RWPE2 (cell line): ENCODE data around the gene SENP1.
A peak's percentile ranks its signal among the peaks of the same experiment; 100 is the strongest.

Source experiments
- ATAC-seq: fragments of 200-7000 bp; cut with Tn5 transposase; 3 replicates; pipeline ENCODE4 v1.9.1; 2021; ENCODE audit warnings: low read depth
- DNase-seq: peaks from one replicate; pipeline ENCODE4 v3.0.0-alpha.2; 2020; ENCODE audit warnings: low spot score
- H3K27ac ChIP-seq: fragments of 450-650 bp; 2 replicates; pipeline ENCODE4 v1.5.1; 2017; ENCODE audit warnings: mild to moderate bottlenecking; ENCODE audit not compliant: poor library complexity, severe bottlenecking
- H3K27me3 ChIP-seq: fragments of 250-450 bp; sonication (Bioruptor Pico); 2 replicates; pipeline ENCODE4 v1.5.1; 2021; ENCODE audit warnings: mild to moderate bottlenecking, moderate library complexity; ENCODE audit not compliant: insufficient read depth, poor library complexity, severe bottlenecking
- H3K36me3 ChIP-seq: fragments of 250-450 bp; sonication (Bioruptor Pico); 2 replicates; pipeline ENCODE4 v1.5.1; 2020; ENCODE audit warnings: low read depth, mild to moderate bottlenecking, moderate library complexity
- H3K4me1 ChIP-seq: fragments of 250-450 bp; sonication (Bioruptor Pico); 2 replicates; pipeline ENCODE4 v1.5.1; 2021; ENCODE audit warnings: mild to moderate bottlenecking, moderate library complexity; ENCODE audit not compliant: insufficient read depth, poor library complexity, severe bottlenecking
- H3K4me3 ChIP-seq: fragments of 250-450 bp; sonication (Bioruptor Pico); 2 replicates; pipeline ENCODE4 v1.5.1; 2021; ENCODE audit warnings: mild to moderate bottlenecking, moderate library complexity; ENCODE audit not compliant: severe bottlenecking
- H3K9me3 ChIP-seq: fragments of 250-450 bp; sonication (Bioruptor Pico); 2 replicates; pipeline ENCODE4 v1.5.1; 2021; ENCODE audit warnings: mild to moderate bottlenecking, moderate library complexity; ENCODE audit not compliant: severe bottlenecking
- TF ChIP-seq, protein P1 (sequence below): fragments of 450-650 bp; IDR thresholded peaks from one replicate; pipeline ENCODE4 v1.5.1; 2017; ENCODE audit warnings: mild to moderate bottlenecking, moderate library complexity; ENCODE audit not compliant: poor library complexity, severe bottlenecking

The SENP1 gene

GRCh38 chr12:48122065-48122834, 16.4 kb upstream of the SENP1 start:
- no peak for ATAC-seq
- no peak overlapping the region for H3K4me3 ChIP-seq
- H3K9me3 ChIP-seq = no peaks in the 10 kb centered on the region
- H3K36me3 ChIP-seq = peaks cover 47% of the 10 kb centered on the region
- no peak overlapping the region for H3K27ac ChIP-seq
- peaks cover 3% of the 10 kb centered on the region for H3K4me1 ChIP-seq
- DNase-seq = no peak
- TF ChIP-seq, protein P1, sequence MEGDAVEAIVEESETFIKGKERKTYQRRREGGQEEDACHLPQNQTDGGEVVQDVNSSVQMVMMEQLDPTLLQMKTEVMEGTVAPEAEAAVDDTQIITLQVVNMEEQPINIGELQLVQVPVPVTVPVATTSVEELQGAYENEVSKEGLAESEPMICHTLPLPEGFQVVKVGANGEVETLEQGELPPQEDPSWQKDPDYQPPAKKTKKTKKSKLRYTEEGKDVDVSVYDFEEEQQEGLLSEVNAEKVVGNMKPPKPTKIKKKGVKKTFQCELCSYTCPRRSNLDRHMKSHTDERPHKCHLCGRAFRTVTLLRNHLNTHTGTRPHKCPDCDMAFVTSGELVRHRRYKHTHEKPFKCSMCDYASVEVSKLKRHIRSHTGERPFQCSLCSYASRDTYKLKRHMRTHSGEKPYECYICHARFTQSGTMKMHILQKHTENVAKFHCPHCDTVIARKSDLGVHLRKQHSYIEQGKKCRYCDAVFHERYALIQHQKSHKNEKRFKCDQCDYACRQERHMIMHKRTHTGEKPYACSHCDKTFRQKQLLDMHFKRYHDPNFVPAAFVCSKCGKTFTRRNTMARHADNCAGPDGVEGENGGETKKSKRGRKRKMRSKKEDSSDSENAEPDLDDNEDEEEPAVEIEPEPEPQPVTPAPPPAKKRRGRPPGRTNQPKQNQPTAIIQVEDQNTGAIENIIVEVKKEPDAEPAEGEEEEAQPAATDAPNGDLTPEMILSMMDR = no peak
- no peaks in the 10 kb centered on the region for H3K27me3 ChIP-seq

- peaks cover 3% of the 10 kb centered on the region for H3K4me1 ChIP-seq
- ATAC-seq = no peak
Measured at GRCh38 chr12:48121522-48121921, 15.6 kb upstream of the SENP1 start.

GRCh38 chr12:48119834-48120195, 13.9 kb upstream of the SENP1 start:
- no peak for ATAC-seq
- TF ChIP-seq, protein P1 = no peak
- peaks cover 3% of the 10 kb centered on the region for H3K4me1 ChIP-seq
- H3K27ac ChIP-seq = peak overlapping the region; percentile 20
- peaks cover 24% of the 10 kb centered on the region for H3K36me3 ChIP-seq
- H3K27me3 ChIP-seq = no peaks in the 10 kb centered on the region
- DNase-seq = no peak
- no peaks in the 10 kb centered on the region for H3K9me3 ChIP-seq
- peak overlapping the region; percentile 60 for H3K4me3 ChIP-seq

More at GRCh38 chr12:48121522-48121921, 15.6 kb upstream of the SENP1 start:
- Histone ChIP-seq H3K27ac (no peak overlapping the region), H3K36me3 (peaks cover 40% of the 10 kb centered on the region), H3K27me3 (no peaks in the 10 kb centered on the region), H3K4me3 (no peak overlapping the region), H3K9me3 (no peaks in the 10 kb centered on the region)
- DNase-seq = no peak
- TF ChIP-seq, protein P1 = no peak

DNA sequence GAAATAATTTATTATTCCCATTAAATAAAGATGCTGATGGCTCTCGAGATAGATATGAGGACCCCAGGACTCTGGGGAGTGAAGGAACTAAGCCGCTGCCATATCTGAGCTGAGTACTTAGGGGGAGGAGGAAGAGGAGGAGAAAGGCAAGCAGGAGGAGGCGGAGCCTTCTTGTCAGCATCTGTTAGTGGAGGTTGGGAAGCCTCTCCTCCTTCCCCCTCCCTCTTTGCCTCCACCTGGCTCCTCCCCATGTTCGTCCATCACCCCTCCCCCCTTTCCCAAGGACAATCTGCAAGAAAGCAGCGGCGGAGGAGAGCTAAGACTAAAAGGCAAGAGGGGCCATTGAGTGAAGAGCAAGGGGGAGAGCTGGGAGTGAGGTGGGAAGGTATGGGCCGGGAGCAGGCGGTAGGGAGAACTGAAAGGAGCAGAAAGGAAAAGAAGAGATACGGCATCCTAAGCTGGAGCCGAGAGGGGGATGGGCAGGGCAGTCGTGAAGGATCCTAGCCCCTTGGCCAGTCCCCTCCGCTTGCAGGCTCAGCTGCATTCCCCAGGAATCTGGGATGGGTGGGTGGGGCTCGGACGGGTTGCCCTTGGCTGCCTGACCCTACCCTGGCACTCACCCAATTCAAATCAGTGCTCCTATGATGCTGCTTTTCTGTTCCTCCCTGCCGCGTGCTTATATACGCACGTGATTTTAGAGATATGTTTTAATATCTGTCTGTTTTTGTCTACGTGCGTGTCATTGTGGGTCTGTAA, 13.4 kb upstream of the SENP1 start, which contains the start of gene PFKM:
PFKM (plus strand) TSS at position 287 of the 756 bp plus-strand sequence. CDS start 3,411 bp downstream, outside the sequence.
- TF ChIP-seq, protein P1 = no peak
- H3K4me3 ChIP-seq = peak within 1 kb of the TSS; percentile 60
- ATAC-seq (peak; percentile 99), DNase-seq (peak; percentile 80)
- peaks cover 20% of the 10 kb centered on the region for H3K36me3 ChIP-seq
- no peaks in the 10 kb centered on the region for H3K9me3 ChIP-seq
- H3K27ac ChIP-seq = peak within 1 kb of the TSS; percentile 20
- no peaks in the 10 kb centered on the region for H3K27me3 ChIP-seq
- peaks cover 3% of the 10 kb centered on the region for H3K4me1 ChIP-seq
